Measurements from ENCODE around the gene NUTF2.

GRCh38 chr16:67801241-67801640, 45.5 kb upstream of the NUTF2 start:
- no peak for TF ChIP-seq POLR2AphosphoS5 (IDR thresholded peaks at IDR 0.05; ENCODE audit: borderline replicate concordance, low read depth, low read length)
- TF ChIP-seq EZH2 (IDR thresholded peaks at IDR 0.05) = no peak

Data from SK-N-MC (cell line).